ELF-1 (cell line): ENCODE data around the gene U2AF2.

Experiments used
- DNase-seq: peaks from one replicate; pipeline ENCODE4 v3.0.0-alpha.2; 2016; ENCODE audit warnings: low read depth, low spot score

The U2AF2 gene

DNA sequence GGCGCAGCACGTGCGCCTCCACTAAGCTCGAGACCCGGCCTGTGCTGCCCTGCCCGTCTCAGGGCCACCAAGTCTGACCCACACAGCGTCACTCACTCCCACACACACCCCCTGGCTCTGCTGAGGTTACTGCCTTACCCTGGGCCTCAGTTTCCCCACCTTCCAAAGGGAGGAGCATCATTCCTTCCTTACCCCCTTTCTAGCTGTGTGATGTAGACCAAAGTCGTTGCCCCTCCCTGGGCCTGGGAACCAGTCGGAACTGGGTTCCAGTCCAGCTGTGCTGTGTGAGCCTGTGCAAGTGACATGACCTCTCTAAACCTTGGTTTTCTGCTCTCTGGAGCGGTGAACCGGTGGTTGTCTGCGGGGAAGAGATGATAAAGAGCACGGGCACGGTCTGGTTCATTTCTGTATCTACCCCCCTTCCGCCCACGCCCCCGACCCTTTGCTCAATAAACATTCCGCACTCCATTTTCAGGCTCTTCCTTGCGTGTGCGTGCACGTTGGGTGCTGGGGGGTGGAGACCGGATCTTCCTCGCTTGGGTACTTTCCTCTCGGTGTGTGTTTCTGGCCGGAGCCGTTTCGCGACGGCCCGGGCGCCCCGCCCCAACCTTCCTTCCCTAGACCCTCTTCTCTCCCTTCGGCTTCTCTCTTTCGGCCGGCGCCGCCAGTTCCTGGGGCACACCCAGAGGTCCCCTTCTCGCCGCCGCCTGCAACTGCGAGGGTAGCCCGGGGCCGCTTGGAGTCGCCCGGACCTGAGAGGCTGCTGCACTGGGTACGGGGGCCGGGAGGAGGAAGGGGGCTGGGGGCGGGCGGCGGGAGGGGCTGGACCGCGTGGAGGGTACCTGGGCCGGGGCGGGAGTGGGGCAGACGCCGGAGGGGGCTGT lies 11.6 kb upstream of the U2AF2 start, which contains the start of gene ZNF581:
Gene ZNF581 (plus strand): TSS at position 647 of the 884 bp plus-strand sequence. CDS start 923 bp downstream, outside the sequence.
- DNase-seq: peak; percentile 84

DNA sequence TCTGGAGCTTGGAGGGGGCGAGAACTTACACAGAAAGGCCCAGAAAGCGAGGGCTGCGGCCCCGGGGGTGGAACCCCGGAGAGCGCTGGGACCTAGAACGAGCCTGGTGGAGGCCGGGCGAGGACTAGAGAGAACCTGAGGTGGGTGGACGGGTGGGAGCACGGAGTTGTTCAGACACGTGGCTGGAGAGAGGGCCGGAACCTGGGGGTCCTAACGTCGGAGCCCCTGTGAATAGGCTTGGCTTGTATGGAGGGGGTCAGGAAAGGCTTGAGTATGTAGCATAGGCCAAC lies 11.0 kb upstream of the U2AF2 start:
- DNase-seq: no peak

DNA sequence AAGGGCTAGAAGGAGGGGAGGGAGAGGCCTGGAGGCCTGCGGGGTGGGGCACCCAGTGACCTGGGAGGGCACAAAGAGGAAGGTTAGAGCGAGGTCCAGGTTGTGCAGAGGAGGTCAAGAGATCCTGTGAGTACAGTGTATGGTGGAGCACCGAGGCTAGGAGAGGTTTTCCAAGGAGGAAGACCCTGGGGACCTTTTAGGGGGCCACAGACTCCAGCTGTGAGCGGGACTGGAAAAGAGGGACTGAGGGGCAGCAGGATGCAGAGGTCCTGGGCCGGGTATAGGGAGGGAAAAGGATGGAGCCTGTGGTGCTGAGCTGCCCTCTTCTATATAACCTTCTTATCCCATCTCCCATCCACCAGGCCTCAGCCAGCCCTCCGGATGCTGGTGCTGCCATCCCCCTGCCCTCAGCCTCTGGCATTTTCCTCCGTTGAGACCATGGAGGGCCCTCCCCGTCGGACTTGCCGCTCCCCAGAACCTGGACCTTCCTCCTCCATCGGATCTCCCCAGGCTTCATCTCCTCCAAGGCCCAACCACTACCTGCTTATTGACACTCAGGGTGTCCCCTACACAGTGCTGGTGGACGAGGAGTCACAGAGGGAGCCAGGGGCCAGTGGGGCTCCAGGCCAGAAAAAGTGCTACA lies 10.5 kb upstream of the U2AF2 start:
- no peak for DNase-seq

DNA sequence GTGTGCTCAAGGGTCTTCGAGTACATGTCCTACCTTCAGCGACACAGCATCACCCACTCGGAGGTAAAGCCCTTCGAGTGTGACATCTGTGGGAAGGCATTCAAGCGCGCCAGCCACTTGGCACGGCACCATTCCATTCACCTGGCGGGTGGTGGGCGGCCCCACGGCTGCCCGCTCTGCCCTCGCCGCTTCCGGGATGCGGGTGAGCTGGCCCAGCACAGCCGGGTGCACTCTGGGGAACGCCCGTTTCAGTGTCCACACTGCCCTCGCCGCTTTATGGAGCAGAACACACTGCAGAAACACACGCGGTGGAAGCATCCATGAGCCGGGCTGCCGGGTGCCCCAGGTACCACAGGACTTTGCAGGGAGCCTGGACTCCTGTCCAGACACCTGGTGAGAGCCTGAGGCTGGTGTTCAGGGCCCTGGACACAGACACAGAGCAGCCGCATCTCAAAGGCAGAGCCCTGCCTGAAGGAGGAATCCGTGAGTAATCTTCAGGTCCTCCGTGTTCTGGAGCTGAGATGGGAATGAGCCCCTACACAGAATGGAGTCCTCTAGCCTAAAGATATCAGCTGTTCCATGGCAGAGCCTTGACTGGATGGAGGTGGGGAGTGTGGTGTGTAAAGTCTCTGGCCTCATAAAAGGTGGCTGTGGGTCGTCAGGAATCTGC lies 9.9 kb upstream of the U2AF2 start:
- DNase-seq: no peak

DNA sequence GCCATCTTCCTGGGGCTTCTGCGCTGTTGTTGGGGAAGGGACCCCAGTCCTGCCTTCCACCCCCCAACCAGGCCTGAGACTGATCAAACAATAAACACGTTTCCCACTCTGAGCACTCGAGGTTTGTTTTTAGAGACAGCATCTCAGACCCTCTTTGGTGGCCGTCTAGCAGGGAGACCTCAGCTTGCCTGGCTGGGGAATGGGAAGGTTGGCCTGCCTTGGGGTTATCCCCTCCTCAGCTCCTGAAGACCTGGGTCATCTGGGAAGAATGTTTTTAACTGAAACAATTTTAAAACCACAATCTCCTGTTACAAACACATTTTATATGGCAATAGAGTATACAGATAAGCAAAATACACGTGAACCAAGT lies 9.3 kb upstream of the U2AF2 start:
- no peak for DNase-seq

DNA sequence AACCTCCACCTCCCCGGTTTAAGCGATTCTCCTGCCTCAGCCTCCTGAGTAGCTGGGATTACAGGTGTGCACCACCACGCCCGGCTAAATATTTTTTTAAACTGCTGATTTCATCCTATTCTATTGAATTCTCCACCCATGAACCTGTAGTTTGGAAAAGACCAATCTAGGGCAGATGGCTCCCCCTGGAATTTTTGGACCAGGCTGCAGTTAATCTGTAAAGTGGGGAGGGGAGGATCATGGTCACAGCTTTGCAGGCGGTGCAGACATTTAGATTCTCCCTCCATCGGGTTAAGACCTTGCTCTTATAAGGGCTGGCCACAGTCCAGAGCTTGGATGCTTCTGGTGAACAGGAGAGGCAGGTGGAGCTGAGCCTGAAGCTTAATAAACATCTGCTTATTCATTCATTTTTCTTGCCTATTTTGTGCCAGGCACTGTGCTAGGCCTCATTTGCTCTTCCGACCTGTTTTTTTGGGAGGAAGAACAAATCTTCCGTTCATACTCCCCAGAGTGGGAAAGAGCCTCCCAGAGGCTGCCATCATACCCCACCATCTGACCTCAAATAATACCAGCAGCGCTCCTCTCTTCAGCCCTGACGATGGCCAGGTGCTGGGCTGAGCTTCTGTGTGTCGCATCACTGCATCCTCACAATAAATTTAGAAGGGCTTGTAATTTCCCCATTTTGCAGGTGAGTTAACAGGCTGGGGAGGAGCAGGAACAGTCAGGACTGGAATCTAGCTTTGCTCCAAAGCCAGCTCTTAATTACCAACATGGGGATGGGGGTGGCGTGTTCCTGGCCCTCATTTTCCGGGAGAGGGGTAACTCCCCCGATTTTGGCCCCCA lies 7.7 kb upstream of the U2AF2 start:
- DNase-seq: peak; percentile 16

DNA sequence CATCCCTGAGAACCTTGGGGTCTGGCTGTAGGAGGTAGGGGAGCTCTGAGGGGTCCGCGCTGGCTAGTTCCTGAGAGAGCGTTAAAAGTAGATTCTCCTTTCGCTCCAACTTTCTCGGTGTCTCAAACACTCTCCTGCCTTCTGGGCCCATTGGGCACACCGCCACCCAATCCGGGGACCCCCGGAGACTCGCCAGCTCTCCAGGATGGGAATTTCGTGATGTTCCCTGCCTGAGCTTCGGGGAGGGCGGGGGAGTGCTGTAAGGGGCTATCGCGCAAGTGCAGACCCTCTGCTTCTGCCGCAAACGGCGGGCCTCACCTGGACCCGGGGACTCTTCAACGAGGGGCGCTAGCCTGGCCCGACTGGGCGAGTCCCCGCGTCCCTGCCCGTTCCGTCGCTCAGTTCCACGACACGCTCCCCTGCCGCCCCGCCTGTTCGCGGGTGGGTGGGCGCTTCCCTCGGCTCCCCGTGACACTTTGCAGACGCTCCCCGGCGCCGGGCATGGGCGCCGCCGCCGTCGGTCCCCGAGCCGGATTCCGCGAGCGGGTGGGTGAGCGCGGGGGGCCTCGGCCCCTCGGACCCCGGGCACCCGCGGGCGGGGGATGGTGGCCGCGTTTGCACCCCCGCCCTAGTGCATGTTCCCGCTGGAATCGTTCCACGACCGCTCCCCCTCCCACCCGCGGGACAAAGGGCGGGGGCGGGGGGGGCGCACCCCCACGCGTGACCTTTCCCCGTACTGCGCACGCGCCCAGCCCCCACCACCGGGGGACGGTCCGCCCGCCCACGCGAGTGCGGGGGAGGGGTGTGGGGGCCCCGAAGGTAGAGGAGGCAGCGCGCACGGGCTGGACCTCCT lies 6.9 kb upstream of the U2AF2 start, which contains the start of gene CCDC106:
Gene CCDC106 (plus strand): TSS at position 481 of the 853 bp plus-strand sequence. CDS start 835 bp downstream, outside the sequence.
- peak; percentile 72 for DNase-seq

DNA sequence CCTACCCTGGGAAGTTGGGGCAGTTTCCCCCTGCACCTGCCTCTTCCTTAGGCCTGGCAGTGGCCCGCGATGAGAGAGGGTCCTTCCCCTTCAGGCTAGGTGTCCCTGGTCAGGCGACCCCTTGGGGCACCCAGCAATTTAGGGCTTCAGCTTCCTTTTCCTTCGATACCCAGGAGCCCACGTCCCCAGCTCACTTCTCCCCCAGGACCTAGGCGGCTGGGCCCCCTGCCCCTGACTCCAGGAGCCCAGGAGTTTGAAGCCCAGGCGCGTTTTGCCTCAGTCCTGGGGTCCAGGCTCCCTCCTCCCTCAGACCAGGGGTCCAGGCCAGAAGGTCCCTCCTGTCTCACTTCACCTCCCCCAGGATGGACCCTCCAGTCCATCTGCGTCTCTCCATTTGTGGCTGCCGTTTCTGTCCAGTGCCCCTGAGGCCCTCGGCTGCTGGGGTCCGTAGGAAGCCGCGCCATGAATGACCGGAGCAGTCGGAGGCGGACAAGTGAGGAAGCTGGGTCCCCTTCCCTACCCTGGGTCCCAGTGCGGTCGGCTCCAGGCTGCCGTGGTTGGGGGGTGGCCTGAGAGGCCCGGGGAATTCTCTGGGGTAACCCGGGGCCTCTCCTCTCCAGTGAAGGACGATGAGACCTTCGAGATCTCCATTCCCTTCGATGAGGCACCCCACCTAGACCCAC lies 6.1 kb upstream of the U2AF2 start:
- no peak for DNase-seq

DNA sequence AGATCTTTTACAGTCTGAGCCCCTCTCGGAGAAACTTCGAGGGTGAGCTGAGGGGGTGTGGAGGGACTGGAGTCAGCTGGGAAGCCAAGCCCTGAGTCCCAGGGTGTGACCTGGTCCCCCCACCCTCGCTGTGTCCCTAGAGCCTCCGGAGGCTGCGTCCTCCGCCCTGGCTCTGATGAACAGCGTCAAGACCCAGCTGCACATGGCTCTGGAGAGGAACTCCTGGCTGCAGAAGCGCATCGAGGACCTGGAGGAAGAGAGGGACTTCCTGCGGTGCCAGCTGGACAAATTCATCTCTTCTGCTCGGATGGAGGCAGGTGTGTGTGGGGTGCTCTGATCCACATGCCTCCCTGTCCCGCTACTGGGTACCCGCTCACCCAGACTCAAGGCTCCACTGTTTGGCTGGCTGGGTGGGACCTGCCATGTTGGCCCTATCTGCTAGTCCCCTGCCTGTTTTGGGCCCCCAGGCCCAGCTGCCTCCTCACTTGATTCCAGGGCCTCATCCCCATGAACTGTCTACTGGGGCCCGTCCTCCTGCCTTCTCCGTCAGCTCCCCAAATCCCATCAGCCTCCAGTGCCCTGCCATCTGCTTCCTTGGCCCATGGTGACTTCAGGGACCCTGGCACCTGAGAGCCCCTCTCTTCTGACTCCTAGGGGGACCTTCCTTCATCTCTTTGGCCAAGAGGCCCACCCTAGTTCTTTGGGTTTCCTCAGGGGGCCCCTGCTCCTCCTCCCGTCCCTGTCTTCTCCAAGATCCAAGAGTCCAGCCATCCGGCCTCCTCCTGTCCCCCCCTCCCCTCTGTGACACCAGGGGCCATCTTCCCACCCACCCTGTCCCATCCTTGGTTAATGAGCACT lies 5.3 kb upstream of the U2AF2 start:
- no peak for DNase-seq

DNA sequence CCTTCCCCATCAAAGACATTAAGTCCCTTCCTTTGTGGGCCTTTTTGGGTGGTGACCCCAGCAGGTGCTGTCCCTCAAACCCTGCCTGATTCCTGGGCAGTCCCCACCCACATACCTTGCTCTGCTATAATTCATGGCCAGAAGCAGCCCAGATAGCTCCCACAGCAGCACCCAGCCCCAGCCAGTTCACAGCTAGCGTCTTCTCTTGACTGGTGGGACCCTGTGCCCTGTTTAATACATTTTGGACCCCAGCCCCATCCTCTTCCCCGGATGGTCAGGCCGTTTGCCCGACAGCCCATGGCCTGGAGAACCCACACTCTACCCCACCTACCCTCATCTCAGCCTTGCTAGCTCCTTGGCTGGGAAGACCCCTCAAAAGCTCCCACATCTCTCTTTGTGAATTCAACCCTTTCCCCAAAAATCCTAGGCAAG lies 4.7 kb upstream of the U2AF2 start:
- DNase-seq: no peak

DNA sequence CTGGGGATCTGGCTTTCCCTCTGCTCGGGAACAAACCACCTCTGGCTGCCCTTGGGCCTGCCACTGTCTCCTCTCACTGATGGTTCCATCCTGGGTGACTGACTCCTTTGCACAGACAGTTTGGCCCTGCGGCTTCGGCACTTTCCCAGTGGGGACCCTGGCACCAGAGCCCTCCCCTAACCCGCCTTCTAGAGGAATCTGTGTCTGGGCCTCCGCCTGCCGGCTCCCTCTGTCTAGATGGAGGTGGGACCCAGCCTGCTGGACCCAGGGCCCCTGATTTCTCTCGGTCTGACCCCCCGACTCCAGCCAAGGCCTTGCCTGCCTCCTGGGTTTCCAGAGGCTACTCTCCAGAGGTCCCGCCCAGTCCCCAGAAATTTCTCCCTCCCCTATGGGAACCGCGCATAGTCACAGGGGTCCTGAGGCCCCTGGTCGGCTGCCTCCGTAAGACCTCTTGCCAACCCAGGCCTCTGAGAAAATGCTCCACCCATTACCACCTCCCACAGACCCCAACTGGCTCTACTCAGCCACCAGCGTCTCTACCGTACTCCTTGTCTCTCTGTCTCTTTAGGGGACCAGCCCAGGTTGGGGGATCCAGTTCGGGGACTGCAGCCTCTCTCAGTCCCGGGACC lies 4.1 kb upstream of the U2AF2 start:
- no peak for DNase-seq

DNA sequence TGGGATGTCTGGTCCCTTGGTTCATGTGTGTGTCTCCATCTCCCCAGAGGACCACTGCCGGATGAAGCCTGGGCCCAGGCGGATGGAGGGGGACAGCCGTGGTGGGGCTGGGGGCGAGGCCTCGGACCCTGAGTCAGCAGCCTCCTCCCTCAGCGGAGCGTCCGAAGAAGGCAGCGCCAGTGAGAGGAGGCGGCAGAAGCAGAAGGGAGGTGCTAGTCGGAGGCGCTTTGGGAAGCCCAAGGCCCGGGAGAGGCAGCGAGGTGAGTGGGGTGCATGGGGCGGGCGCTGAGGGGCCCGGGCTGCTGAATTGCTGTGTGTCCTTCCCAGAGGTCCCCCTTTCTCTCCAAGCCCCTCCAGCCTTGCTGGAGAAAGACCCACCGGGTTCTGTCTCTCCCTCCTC lies 3.6 kb upstream of the U2AF2 start:
- no peak for DNase-seq

DNA sequence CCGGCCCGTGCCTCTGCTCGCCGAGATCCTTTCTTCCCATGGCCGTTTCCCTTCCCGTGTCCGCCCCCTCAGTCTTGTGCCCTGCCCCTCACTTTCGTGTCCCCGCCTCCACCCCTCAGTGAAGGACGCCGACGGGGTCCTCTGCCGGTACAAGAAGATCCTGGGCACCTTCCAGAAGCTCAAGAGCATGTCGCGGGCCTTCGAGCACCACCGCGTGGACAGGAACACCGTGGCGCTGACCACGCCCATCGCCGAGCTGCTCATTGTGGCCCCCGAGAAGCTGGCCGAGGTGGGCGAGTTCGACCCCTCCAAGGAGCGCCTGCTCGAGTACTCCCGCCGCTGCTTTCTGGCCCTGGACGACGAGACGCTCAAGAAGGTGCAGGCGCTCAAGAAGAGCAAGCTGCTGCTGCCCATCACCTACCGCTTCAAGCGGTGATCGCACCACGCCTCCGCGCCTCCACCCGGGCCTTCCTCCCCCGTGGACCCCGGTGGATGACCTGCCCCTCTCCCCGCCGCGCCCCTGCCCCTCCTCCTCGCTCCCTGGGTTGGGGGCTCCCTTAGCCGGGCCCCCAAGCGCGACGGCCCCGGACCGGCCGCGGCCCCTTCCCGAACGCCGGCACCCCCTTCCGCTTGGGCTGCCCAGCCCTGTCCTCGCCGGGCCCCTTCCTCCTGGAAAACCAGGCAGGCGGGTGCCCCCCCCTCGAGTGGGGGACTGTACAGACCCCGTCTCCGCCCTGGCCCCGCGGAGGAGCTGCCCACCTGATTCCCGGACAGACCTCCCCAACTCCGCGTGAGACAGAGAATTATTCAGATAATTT lies 2.3 kb upstream of the U2AF2 start:
- peak; percentile 53 for DNase-seq

DNA sequence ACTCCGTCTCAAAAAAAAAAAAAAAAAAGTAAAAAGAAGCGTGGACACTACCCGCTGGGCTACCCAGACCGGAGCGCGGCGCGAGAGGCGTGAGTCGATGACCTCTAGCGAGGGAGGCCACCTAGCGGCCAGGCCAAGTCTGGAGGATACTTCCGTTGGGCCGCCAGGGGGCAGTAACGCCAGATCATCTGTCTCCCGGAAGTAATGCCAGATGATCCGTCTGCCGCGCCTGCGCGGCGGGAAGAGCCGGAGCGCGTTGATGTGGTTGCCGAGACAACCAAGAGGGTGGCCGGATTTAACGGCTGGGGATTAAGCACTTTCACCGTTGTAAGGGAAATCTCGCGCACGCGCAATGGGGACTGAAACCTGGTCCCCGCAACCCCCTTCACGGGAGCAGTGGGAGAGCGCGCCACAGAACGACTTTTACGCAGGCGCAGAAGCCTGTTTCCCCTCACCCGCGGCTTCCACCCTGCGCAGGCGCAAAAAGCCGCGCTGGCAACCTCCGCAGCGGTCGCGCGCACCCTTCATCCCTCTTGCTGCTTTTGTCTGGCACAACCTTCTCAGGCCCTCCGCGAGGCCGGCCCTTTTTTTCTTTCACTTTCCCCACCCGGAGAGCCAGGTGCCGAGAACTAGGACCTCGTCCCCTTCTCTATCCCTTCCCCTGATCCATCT lies 1.0 kb upstream of the U2AF2 start:
- DNase-seq: peak; percentile 99

DNA sequence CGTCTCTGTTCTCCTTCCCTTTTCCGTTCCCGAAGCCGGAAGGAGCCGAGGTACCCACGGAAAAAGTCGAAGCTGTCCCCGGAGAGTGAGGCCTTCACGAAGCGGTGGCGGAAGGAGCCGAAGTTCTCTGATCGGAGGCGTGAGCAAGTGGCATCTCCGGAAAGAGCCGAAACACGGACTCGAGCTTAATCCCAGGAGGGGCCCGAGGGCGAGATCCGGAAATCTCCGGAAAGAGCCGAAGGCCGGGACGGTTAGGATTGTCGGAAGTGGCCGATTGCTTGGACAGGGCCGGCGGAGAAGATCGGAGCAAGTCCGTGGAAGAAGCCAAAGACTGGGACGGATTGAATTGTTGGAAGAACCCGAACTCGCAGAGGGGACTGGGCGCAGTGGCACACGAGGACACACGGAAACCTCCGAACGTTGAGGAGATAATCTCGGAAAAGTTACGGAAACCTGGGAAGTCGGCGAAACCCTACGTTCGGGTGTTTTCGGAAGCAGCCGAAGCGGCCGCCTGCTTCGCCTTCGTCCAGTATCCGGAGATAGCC lies 440 bp upstream of the U2AF2 start:
- DNase-seq: peak; percentile 100

DNA sequence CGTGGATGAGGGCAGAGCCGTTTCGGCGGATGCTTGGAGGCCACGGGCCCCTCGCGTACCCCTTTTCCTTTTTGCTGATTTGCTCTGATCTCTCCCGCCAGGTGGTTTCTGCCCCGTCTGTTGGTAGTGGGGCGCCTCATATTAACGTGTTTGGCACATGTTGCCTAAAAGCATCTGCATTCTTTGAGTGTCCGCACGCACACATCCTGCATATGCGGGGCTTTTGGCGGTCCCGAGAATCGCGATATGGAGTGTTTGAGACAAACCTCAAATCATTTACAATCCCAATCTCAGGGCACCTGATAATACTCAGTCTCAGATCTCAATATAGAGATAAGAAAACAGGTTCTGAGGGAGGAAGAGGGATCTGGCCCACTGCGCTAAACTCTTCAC lies 809 bp downstream of the U2AF2 start:
- DNase-seq: no peak

DNA sequence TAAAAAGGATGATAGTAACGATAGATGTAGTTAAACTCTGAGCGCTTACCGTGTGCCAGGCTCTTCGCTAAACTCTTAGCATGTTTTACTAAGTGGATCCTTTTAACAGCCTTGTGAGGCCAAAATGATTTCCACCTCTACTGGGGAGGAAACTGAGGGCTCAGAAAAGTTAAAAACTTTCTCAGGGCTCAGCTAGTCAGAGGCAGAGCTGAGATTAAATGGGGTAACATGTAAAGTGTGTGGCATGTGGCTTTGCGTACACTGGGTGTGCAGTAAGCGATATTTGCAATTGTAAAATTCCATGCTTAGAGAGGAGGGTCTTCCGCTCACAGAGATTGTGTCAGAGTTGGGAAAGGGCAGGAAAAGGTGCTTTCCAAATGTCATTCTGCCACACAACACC lies 1.7 kb downstream of the U2AF2 start:
- no peak for DNase-seq
